Transverse colon (tissue), 4 donors: ENCODE measurements around the gene ZNF821.

ENCODE experiments used
- CTCF ChIP-seq, 5 experiments: fragments of 200-600 bp in 3 of 5; fragments of 450-650 bp in 2 of 5; sonication (generic) in 3 of 5; IDR thresholded peaks; 1 replicate in 2 of 5; 2 replicates in 3 of 5; pipeline ENCODE4 v1.5.1; 2016 to 2017; ENCODE audit warnings: antibody characterized with exemption in 5 of 5, inconsistent platforms in 3 of 5, mild to moderate bottlenecking in 2 of 5, moderate library complexity in 1 of 5
- EP300 ChIP-seq: sonication (generic); formaldehyde crosslinking; IDR thresholded peaks from one replicate; pipeline ENCODE4 v1.6.1; 2017; ENCODE audit warnings: antibody characterized with exemption, low read depth
- POLR2A ChIP-seq: fragments of 450-650 bp; IDR thresholded peaks from one replicate; pipeline ENCODE4 v1.6.1; 2016; ENCODE audit warnings: antibody characterized with exemption, mild to moderate bottlenecking, moderate library complexity
- POLR2AphosphoS5 ChIP-seq, 3 donors: sonication (generic); formaldehyde crosslinking; IDR thresholded peaks; one replicate each; pipeline ENCODE4 v1.6.1; 2016; ENCODE audit warnings: antibody characterized with exemption in 3 of 3

GRCh38 chr16:71931599-71931998, 47.6 kb upstream of the ZNF821 start:
- TF ChIP-seq CTCF (IDR thresholded peaks at IDR 0.05) (no peak), EP300 (no peak), POLR2A (no peak), POLR2AphosphoS5 (IDR thresholded peaks at IDR 0.05) (no peak)
